HG02973 (cell line): ENCODE data around the gene DTNBP1.

Experiments used
- ATAC-seq: cut with Tn5 transposase; IDR thresholded peaks from one replicate; pipeline ENCODE4 v1.9.1; 2021; ENCODE audit warnings: moderate library complexity; ENCODE audit not compliant: unreplicated experiment

DTNBP1 gene

DNA sequence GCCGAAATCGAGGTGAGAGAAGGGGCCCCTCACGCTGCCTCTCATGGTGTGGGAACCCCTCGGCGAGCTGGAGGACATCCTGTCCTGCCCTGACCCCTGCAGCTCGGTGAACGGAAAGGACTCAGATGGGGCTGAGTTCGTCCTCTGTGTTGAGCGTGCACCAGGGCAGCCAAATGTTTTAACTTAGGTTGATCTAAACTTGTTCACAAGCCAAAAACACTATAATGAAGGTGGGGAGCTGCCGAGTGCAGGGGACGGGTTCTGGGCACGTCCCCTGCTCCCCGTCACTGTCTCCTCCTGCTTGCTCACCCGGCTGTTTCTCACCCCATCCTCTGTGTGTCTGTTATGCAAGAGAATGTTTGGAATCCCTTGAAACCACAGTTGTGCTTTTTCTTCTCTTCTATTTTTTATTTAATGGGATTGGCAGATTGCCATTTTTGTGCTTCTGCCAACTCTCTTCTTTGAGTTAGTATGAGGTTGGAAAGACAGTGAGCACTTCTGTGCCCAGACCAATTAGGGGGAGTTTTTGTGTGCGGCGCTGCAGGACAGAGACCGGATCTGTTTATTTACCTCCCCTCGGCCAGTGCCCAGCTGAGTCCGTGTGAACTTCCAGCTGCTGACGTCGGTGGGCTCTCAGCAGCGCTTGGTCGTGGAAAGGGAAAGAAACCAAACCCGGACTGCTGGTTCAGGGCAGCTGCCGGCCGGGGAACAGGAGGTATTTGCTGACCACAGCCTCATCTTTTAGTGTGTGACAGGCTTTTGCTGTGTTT is 158.1 kb downstream of the DTNBP1 start:
- no peak for ATAC-seq

DNA sequence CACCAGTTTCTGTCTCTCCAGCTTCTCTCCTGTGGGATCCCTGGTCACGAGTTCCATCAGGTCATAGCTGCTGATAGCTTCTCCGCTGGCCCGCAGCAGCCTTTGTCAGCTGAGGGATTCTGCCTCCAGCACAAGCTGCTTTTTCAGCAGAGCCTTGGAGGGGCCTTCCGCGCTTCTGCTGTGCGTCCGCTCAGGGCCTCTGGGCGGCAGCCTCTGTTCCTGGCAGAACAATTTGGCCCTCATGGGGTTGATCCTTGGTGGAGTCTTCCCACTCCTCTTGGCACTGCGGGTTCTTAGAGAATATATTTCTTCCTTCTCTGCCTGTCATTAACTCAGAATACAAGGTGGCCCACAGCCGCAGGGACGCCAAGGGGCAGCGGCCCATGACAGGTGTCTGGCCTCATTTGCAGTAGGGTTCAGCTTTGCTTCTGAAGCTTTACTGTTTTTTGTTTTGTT is 158.8 kb downstream of the DTNBP1 start:
- ATAC-seq, result no peak

DNA sequence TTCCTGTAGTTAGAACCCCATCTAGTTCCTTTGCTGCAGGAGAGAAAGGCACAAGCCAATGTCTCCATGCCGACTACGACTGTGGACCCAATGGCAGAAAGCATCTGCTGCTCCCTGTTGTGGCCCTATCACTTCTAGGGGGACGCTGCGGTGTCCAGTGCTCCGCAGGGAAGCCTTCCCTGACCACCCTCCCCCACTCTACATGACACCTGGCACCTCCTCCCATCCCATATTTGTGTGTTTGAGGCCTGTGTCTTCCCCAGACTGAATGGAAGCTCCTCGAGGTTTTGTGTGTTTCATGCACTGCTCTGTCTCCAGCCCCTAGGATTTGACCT is 159.5 kb downstream of the DTNBP1 start:
- ATAC-seq, result no peak

DNA sequence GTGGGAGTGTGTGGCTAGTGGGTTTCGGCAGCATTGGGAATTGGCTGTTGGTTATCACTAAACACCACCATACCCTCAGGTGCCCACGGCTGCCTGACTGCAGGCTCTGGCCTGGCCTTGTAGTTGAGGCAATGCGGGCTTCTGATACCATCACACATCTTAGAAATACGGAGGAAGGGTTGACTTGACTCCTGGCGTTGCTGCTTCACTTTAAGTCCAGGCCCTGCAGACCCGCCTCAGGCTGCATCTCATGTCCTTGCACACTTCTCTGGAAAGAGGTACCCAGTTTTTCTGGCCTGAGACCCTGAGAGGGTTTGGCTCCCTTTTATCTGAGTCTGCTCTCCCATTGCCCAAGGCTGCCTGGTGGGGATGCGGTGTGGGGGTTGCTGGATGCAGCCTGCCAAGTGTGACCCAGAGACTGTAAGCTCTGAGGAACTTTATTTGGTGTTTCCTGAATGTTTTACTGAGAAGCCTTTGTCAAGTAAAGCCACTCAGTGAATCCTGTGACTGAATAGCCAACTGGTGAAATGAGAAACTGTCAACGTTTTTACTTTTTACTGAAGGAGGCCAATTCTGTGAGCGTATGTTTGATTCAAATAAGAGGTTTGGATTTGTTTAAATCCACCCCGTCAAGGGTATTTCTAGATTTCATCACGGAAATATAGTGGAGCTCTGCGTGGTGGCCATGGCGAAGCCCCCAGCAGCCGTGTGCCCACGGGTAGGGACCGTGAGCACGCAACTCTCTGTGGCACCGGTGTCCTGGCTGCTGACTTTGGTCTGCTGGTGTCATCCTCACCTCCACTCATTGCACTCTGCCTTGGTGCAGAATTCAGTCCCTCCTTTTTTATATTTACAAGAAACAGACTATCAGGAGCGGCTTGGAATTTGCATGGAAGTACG is 160.1 kb downstream of the DTNBP1 start:
- ATAC-seq, result no peak

DNA sequence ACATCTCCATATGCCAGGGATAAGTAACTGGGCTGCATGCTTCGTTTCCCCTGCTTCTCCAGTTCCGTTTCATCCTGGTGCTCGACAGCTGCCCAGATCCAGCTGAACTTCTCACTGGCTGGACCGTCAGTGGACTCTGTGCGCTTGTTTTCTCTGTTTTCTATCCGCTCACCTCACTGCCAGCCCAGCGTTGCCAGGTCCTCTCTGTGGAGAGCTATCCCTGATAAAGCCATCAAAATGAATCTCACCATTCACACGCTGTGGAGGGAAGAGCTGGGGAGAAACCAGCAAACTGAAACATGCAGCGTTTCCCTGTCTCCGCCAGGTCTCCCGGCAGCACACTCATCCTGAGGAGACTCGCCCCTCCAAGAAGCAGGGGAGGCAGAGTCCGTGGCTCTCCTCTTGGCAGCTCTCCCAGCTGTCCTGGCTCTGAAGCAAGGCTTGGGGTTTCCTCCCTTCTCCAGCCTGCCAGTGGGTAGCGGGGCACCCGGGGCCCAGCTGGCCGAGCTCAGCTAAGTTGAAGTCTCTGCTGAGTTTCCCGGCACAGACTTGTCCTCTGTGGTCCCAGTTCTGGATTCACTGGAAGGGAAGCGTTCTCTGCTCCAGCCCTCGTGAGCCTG is 160.9 kb downstream of the DTNBP1 start:
- no peak for ATAC-seq

DNA sequence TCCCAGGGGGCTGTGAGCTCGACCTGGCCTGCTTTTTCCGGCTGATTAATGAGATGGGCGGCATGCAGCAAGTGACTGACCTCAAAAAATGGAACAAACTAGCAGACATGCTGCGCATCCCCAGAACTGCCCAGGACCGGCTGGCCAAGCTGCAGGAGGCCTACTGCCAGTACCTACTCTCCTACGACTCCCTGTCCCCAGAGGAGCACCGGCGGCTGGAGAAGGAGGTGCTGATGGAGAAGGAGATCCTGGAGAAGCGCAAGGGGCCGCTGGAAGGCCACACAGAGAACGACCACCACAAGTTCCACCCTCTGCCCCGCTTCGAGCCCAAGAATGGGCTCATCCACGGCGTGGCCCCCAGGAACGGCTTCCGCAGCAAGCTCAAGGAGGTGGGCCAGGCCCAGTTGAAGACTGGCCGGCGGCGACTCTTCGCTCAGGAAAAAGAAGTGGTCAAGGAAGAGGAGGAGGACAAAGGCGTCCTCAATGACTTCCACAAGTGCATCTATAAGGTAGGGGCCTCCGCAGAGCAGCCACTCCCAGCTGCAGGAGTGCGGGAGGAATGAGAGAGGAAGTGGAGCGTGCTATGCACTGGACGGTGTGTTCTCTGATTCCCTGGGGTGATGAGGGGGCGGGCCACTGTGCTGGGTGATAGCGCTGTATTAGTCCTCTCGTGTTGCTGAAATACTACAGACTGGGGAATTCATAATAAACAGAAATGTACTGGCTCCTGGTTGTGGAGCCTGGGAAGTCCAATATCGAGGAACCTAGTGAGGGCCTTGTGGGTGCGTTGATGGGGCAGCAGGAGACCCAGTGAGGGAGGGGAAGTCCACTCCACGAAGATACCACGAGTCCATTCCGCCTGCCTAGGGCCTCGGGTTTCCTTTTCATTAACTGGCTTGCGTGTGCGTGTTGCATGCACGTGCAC is 161.7 kb downstream of the DTNBP1 start:
- ATAC-seq, result no peak

DNA sequence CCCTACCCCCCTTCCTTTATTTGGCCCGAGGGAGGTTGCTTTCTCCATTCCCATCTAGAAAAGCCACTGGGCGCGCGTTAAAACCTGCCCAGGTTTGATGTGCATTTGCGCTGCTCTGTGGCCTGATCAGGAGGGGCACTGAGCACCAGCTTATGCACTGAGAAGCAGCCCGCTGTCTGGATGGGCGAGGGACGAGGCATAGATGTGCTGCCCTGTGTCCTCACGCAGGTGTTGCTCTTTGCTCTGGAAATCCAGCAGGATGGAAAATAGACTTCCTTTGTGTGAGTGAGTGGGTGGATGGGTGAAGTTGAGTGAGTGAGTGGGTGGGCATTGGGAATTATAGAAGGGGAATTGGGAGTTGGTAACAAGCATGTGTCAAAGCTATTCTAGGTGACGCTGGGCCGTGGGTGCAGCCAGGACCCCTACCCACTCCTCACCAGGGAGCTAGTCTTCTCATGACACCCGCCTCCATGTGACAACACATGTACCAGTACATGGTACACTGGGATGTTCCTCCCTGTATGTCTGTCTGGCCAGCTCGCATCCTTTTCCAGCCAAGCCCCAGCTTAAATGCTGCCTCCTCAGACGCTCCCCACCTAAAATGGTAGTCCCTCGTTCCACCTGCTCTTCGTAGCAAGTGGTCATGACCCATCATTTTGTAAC is 162.6 kb downstream of the DTNBP1 start:
- no peak for ATAC-seq

DNA sequence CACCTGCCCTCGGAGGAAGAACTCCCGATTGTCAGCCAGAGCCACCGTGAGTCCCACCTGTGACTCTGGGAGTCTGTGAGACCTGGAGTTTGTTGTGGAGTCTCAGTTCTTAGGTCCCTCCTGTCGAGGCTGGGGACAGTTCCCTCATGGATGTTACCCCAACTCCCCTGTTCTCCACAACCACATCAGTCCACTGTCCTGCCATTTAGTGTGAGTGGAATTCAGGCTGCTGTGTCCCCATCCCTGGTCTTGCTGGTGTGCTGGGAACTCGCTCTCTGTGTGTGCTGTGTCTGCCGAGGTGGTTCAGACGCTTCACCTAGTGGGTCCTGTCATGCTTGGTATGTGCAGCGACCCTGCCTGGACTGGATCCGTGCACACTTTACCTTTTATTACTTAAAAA is 163.2 kb downstream of the DTNBP1 start:
- ATAC-seq, result no peak

DNA sequence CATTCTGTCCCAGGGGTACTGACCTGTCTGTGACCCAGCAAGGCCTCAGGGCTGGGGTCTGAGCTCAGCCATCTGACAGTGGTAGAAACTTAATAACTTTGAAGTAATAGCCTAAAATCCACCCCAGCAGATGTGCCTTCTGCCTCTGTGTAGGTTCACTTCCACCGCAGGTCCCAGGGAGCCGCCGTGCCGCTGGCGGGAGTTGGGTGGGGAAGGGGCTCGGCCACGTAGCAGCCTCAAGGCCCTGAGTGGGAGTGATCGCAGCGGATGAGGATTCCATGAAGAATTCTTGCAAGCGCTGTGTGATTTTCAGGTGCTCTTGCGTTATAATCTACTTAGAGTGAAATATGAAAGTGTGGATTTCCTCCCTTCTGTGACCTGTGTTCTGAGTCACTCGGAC is 163.7 kb downstream of the DTNBP1 start:
- ATAC-seq, result no peak

DNA sequence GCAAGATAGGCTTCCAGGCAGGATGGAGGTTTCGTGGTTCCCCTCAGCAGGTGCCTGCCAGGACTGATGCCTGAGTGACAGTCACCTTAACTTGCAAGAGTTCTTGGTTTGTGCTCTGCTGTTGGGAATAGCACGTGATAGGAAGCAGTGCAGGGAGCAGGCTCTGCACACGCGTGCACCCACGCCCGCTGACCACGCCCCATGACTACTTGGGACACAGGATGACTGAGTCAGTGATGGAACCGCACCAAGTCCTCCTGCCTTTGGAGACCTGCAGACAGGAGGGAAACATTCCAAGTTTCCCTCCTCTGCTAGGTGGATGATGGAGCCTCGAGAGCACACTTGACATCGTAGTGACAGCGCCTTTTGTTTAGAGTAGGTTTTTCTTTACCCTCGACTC is 164.2 kb downstream of the DTNBP1 start:
- ATAC-seq, result no peak

DNA sequence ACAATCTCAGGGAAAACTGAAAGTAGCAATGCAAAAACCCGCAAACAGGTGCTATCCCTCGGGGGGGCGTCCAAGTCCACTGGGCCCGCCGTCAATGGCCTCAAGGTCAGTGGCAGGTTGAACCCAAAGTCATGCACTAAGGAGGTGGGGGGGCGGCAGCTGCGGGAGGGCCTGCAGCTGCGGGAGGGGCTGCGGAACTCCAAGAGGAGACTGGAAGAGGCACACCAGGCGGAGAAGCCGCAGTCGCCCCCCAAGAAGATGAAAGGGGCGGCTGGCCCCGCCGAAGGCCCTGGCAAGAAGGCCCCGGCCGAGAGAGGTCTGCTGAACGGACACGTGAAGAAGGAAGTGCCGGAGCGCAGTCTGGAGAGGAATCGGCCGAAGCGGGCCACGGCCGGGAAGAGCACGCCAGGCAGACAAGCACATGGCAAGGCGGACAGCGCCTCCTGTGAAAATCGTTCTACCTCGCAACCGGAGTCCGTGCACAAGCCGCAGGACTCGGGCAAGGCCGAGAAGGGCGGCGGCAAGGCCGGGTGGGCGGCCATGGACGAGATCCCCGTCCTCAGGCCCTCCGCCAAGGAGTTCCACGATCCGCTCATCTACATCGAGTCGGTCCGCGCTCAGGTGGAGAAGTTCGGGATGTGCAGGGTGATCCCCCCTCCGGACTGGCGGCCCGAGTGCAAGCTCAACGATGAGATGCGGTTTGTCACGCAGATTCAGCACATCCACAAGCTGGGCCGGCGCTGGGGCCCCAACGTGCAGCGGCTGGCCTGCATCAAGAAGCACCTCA is 166.3 kb downstream of the DTNBP1 start:
- no peak for ATAC-seq

DNA sequence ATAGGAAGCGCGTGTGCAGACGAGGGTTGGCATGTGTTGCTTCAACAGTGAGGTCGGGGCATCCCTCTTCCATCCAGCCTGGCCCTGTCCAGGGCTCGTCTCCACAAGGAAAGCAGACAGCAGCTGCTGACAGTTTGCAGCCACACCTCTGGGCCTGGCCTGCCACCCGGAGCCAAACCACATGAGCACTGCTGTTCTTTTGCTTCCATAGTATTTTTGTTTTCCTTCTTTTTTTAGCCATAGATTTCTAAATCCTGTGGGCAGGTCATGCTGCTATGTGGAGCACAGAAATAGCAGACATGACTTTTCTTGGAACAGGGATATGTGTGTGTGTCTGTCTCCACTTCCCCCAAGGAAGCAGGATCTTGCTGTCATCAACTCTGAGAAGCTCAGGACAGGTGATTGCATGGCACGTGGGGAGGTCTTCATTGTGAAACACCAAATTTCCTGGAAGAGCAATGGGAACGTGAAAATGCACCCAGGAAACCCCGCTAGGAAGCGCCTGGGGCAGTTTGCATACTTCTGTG is 167.4 kb downstream of the DTNBP1 start:
- no peak for ATAC-seq

DNA sequence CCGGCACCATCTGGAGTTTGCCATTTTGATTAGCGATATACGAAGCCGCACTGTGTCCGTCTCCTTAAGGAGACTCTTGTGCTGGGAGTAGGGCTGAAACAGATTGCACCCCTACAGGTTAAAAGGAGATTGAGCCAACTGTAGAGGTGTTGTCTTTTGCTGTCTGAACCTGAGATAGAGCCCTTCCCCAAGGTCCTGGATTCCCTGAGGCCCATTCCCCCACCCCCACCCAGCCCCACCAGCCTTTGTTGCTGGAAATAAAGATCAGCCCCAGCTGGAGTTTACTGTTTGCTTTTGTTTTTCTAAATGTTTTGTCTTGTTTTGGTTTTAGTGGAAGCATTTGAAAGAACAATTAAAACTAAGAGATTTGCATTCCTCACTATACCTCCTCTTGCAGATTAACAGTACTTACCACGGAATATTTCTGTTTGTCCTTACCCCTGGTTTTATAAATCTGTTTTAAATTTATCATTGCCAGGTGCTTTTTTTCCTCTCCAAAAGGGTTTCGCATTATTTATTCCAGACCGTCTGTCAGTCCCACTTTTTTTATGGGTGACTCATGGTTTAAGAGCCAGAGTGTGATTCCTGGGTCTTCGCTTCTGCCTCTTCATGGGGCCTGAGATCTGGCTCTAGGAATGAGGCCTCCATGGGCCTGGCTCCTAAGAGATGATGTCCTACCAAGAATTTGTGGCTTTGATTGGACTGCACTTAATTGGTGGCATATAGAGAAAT is 169.2 kb downstream of the DTNBP1 start:
- ATAC-seq, result no peak

DNA sequence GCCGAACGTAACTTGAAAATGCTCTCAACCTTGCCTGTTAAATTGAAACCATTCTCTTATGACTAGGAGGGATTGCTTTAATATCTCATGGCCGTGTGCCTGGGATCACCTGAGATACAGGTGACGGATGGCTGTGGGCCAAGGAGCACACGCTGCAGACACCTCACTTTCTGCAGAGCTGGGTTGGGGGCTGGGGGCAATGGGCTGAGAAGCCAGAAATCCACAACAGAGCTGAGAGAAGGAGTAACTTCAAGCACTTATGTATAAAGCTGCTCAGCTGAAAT is 170.9 kb downstream of the DTNBP1 start:
- ATAC-seq, result no peak

DNA sequence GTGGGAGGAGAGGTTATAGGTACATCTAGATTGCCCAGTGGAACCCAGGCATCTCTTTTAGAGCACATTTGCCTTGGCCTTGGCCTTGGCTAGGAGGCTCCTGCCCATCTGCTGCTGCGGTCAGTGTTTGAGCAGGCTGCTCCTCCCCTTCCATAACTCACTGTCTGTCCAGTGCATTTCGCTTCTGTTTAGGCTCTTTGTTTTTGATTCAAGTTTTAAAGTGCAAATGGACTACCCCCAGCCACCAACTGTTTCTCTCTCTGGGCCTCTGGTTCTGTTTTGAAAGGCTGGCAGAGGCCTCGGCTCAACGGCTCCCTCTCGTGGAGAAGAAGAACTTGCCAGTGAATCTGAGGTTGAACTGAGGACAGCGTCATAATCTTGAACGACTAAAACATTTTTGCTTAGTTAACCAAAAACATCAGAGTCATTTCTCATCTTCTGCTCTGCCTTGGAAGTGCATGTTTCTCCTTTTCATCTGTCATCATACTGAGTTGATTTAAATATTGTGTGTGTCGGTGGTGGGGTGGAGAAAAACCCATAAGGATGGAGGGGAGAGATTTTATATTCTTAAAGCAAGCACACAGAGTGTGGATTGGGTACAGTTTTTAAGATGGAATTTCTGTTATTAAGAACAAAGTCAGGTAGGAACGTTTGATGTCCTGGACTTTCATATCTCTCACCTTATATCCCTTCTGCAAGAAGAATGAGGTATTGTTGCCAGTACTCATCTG is 171.4 kb downstream of the DTNBP1 start:
- ATAC-seq, result no peak

DNA sequence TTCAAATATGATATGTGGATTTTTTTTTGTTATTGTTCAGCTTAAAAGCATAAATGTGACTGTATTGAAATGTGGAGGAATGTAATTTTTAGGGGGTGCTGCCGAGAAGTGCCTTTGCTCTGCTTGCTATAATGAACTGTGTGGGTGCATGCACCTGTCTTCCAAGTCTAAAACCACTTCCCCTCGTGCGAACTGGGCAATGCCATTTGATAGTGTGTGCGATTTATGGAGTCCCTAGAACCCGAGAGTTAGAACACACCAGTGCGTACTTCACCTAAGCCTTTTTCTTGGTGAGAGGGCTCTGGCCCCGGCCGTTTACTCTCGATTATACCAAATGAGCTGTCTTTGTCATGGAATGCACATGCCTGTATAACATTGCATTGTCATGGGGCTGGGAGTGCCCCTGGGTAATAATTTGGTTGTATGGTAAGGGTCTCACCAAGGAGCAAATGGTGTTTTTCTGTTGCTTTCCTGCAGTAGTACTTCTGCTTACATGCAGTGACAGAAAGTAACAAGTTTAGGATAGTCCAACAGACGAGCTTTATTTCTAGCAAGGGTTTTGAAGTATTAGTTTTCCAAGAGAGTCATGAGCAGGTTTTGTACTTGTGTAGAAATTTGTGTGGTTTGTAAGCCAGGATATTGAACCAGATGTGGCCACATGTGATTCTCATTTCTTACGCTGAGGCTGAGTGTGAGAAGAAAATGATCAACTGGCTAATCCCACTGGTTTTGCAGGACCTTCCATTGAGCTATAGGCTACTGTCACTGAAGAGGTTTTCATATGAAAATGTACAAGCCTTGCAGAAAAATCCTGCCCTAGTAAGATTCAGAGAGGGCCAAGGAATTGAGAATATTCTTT is 172.4 kb downstream of the DTNBP1 start:
- no peak for ATAC-seq
